Measurements from ENCODE around the gene GJA3.

GJA3 gene

GRCh38 chr13:20150561-20150960 is 10.3 kb downstream of the GJA3 start:
- Histone ChIP-seq H3K4me2 (no peak overlapping the region), H3K4me3 (IDR thresholded peaks at IDR 0.05; ENCODE audit: insufficient read depth, low read depth, low read length) (no peak overlapping the region), H3K4me1 (ENCODE audit: low read depth, poor library complexity, severe bottlenecking) (peaks cover 18% of the 10 kb centered on the region), H2AFZ (ENCODE audit: low read depth) (no peak overlapping the region), H3K9ac (no peak overlapping the region), H4K20me1 (ENCODE audit: insufficient read depth) (no peaks in the 10 kb centered on the region), H3K27ac (no peak overlapping the region), H3K36me3 (ENCODE audit: insufficient read depth) (no peaks in the 10 kb centered on the region), H3K79me2 (ENCODE audit: insufficient read depth, low read depth) (no peaks in the 10 kb centered on the region), H3K27me3 (ENCODE audit: insufficient read depth, low read depth) (no peaks in the 10 kb centered on the region)
- TF ChIP-seq, protein P1, sequence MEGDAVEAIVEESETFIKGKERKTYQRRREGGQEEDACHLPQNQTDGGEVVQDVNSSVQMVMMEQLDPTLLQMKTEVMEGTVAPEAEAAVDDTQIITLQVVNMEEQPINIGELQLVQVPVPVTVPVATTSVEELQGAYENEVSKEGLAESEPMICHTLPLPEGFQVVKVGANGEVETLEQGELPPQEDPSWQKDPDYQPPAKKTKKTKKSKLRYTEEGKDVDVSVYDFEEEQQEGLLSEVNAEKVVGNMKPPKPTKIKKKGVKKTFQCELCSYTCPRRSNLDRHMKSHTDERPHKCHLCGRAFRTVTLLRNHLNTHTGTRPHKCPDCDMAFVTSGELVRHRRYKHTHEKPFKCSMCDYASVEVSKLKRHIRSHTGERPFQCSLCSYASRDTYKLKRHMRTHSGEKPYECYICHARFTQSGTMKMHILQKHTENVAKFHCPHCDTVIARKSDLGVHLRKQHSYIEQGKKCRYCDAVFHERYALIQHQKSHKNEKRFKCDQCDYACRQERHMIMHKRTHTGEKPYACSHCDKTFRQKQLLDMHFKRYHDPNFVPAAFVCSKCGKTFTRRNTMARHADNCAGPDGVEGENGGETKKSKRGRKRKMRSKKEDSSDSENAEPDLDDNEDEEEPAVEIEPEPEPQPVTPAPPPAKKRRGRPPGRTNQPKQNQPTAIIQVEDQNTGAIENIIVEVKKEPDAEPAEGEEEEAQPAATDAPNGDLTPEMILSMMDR (conservative IDR thresholded peaks at IDR 0.05; ENCODE audit: low read depth, low read length): no peak

DNA sequence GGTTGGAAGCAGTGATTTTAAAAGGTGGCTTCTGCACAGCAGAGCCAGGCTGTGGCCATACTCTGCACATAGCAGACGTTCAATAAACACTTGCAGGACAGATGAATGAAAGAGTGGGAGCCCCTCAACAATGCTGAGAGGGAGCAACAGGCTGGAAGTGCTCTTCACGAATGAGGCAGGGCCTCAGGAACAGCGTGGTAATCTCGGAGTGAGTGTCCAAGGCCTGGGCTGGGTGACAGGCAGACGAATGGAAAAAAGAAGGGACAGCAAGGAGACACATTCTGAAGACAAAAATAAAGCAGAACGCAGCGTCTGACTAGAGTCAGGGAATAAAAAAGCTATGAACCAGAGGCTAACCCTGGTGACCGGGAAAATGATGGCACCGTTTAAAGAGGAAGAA is 11.1 kb downstream of the GJA3 start:
- no peaks in the 10 kb centered on the region for H3K27me3 ChIP-seq (ENCODE audit: insufficient read depth, low read depth)
- H3K4me3 ChIP-seq (IDR thresholded peaks at IDR 0.05; ENCODE audit: insufficient read depth, low read depth, low read length): no peak overlapping the region
- H3K79me2 ChIP-seq (ENCODE audit: insufficient read depth, low read depth): no peaks in the 10 kb centered on the region
- H3K36me3 ChIP-seq (ENCODE audit: insufficient read depth): no peaks in the 10 kb centered on the region
- no peak overlapping the region for H3K9ac ChIP-seq
- TF ChIP-seq, protein P1 (conservative IDR thresholded peaks at IDR 0.05; ENCODE audit: low read depth, low read length): no peak
- no peak overlapping the region for H2AFZ ChIP-seq (ENCODE audit: low read depth)
- H3K27ac ChIP-seq: no peak overlapping the region
- H3K4me2 ChIP-seq: no peak overlapping the region
- no peaks in the 10 kb centered on the region for H4K20me1 ChIP-seq (ENCODE audit: insufficient read depth)
- H3K4me1 ChIP-seq (ENCODE audit: low read depth, poor library complexity, severe bottlenecking): peaks cover 18% of the 10 kb centered on the region

DNA sequence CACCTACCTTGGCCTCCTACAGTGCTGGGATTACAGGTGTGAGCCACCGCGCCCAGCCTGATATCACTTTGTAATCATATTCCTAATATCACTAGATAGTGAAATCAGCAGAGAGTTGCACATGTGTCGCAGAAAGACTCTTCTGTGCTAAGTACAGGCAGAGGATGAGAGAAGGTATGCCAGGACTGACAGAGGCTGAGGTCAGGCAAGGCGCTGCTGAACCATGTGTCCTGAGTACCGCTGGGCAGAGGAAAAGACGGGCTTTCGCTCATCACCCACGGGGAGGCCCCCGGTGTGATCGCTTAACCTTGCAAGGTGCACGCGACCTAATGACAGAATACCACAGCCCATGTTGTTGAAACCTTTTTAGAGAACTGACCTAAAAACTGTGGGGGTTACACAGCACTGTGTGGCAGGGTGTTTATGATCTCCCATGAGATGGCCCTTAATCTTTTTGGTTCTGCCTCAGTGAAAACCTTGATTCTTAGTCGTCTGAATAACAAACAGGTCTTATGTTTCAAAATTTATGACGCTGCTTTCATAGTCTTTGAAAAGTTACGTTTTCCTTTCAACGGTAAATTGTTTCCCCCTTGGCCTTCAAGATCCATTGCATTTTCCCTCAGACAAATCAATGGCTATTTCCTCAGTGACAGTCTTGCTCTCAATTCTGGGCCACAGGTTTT is 12.2 kb downstream of the GJA3 start:
- Histone ChIP-seq H3K79me2 (ENCODE audit: insufficient read depth, low read depth) (no peaks in the 10 kb centered on the region), H3K9ac (no peak overlapping the region), H3K27ac (no peak overlapping the region), H4K20me1 (ENCODE audit: insufficient read depth) (no peaks in the 10 kb centered on the region), H3K4me2 (no peak overlapping the region), H3K36me3 (ENCODE audit: insufficient read depth) (no peaks in the 10 kb centered on the region), H3K4me3 (IDR thresholded peaks at IDR 0.05; ENCODE audit: insufficient read depth, low read depth, low read length) (no peak overlapping the region), H3K27me3 (ENCODE audit: insufficient read depth, low read depth) (no peaks in the 10 kb centered on the region), H3K4me1 (ENCODE audit: low read depth, poor library complexity, severe bottlenecking) (peaks cover 18% of the 10 kb centered on the region), H2AFZ (ENCODE audit: low read depth) (no peak overlapping the region)
- TF ChIP-seq, protein P1 (conservative IDR thresholded peaks at IDR 0.05; ENCODE audit: low read depth, low read length): no peak

DNA sequence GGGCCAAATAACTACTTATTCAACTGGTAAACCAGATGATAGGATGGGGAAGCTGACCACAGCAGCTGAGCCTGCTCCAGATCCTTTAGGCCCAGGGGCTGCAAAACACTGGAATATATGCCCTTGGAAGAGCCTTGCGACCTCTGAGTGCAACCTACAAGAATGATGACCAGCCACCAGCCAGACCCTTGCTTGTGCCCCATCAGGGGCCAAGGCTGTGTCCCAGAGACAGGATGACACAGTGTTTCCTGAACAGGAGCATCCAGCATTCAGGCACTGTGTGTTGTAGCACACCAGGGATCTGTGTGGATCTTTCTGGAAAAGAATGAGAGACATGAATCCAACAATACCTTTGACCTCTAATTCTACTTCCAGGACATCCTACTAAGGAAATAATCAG is 14.5 kb downstream of the GJA3 start:
- Histone ChIP-seq H3K79me2 (ENCODE audit: insufficient read depth, low read depth) (no peaks in the 10 kb centered on the region), H3K4me2 (peak overlapping the region; percentile 39; the same call in 1 of the 2 replicates), H3K4me3 (IDR thresholded peaks at IDR 0.05; ENCODE audit: insufficient read depth, low read depth, low read length) (no peak overlapping the region), H3K27ac (no peak overlapping the region), H3K4me1 (ENCODE audit: low read depth, poor library complexity, severe bottlenecking) (peaks cover 18% of the 10 kb centered on the region), H3K27me3 (ENCODE audit: insufficient read depth, low read depth) (no peaks in the 10 kb centered on the region), H2AFZ (ENCODE audit: low read depth) (no peak overlapping the region), H3K9ac (no peak overlapping the region), H4K20me1 (ENCODE audit: insufficient read depth) (no peaks in the 10 kb centered on the region), H3K36me3 (ENCODE audit: insufficient read depth) (no peaks in the 10 kb centered on the region)
- TF ChIP-seq, protein P1 (conservative IDR thresholded peaks at IDR 0.05; ENCODE audit: low read depth, low read length): no peak
